ENCODE data around the gene PTCH2. TPM values are rescaled to one million over a fixed set of nuclear protein-coding genes. Genes with fewer than 3 reads are reported as not detected.
A peak's percentile ranks its signal among the peaks of the same experiment; 100 is the strongest.

PTCH2 gene
- total and polyA plus RNA-seq, 2 of the 13 experiments (the other 11 are each of a cell fraction or from before 2014, with no cell fraction given), result 0.60 to 1.5 TPM

- TF ChIP-seq HNF1B (CRISPR knock-in tag; IDR thresholded peaks at IDR 0.05) (no peak; the same call in 1 of the 2 replicates), JARID2 (CRISPR knock-in tag; IDR thresholded peaks at IDR 0.05; ENCODE audit: insufficient replicate concordance) (peak; percentile 44), TGIF2 (CRISPR knock-in tag; IDR thresholded peaks at IDR 0.05) (peak; percentile 20; the same call in 1 of the 2 replicates), ZHX1 (CRISPR knock-in tag; IDR thresholded peaks at IDR 0.05; ENCODE audit: low read depth) (peak; percentile 51; the same call in 1 of the 2 replicates), ZNF713 (CRISPR knock-in tag; IDR thresholded peaks at IDR 0.05) (no peak), CREB3 (CRISPR knock-in tag; IDR thresholded peaks at IDR 0.05) (no peak), DMAP1 (CRISPR knock-in tag; IDR thresholded peaks at IDR 0.05) (no peak; the same call in 1 of the 2 replicates), MXI1 (IDR thresholded peaks at IDR 0.05; ENCODE audit: borderline replicate concordance, low read depth, low read length) (peak; percentile 43; the same call in 1 of the 3 replicates), PATZ1 (CRISPR knock-in tag; IDR thresholded peaks at IDR 0.05) (no peak), ZNF18 (CRISPR knock-in tag; IDR thresholded peaks at IDR 0.05; ENCODE audit: insufficient replicate concordance) (peak; percentile 79), CENPT (CRISPR knock-in tag; IDR thresholded peaks at IDR 0.05; ENCODE audit: low read depth) (no peak), SIX1 (CRISPR knock-in tag; IDR thresholded peaks at IDR 0.05; ENCODE audit: borderline replicate concordance) (peak; percentile 81), ZNF891 (CRISPR knock-in tag; IDR thresholded peaks at IDR 0.05) (peak; percentile 11; the same call in 1 of the 2 replicates), FOXA3 (CRISPR knock-in tag; IDR thresholded peaks at IDR 0.05) (no peak; the same call in none of the 2 replicates), ZNF883 (CRISPR knock-in tag; IDR thresholded peaks at IDR 0.05; ENCODE audit: not compliant biosample characterization) (no peak), MTF1 (CRISPR knock-in tag; IDR thresholded peaks at IDR 0.05) (no peak; the same call in 1 of the 2 replicates), WIZ (CRISPR knock-in tag; IDR thresholded peaks at IDR 0.05) (no peak; the same call in 1 of the 2 replicates)
- TF ChIP-seq, protein P1, sequence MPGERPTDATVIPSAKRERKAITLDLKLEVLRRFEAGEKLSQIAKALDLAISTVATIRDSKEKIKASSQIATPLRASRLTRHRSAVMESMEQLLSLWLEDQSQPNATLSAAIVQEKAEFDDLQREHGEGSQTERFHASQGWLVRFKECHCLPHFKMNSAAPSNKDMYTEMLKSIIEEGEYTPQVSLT (CRISPR knock-in tag; IDR thresholded peaks at IDR 0.05; ENCODE audit: borderline replicate concordance, low read depth), result no peak
Measured at GRCh38 chr1:44819608-44820327, 23.3 kb downstream of the PTCH2 start (continued).

Data from HepG2 (cell line).